Transverse colon (tissue), 4 donors: ENCODE data around the gene HLA-B. TPM values are rescaled to one million over a fixed set of nuclear protein-coding genes. Genes with fewer than 3 reads are reported as not detected.

Experiments used
- DNase-seq: peaks from one replicate; pipeline ENCODE4 v3.0.0-alpha.2; 2019
- H3K27ac ChIP-seq, 4 donors: fragments of 200-600 bp; sonication (generic); 2 replicates each; pipeline ENCODE4 v1.5.1; 2016 to 2018; ENCODE audit warnings: inconsistent platforms in 4 of 4
- H3K27me3 ChIP-seq: fragments of 200-600 bp; sonication (generic); 2 replicates; pipeline ENCODE4 v1.5.1; 2017; ENCODE audit warnings: inconsistent platforms
- H3K36me3 ChIP-seq, 4 donors: fragments of 200-600 bp; sonication (generic); 2 replicates each; pipeline ENCODE4 v1.5.1; 2017 to 2019; ENCODE audit warnings: inconsistent platforms in 4 of 4
- H3K4me1 ChIP-seq, 4 donors: fragments of 200-600 bp; sonication (generic); 2 replicates each; pipeline ENCODE4 v1.5.1; 2017 to 2020; ENCODE audit warnings: inconsistent platforms in 4 of 4
- H3K4me3 ChIP-seq, 4 donors: fragments of 200-600 bp; sonication (generic); 1 replicate in 1 of 4; 2 replicates in 3 of 4; pipeline versions ENCODE4 v1.5.1 to v1.6.1; 2017 to 2019; ENCODE audit warnings: inconsistent platforms in 4 of 4
- H3K9me3 ChIP-seq, 2 donors: fragments of 200-600 bp; sonication (generic); 2 replicates each; pipeline ENCODE4 v1.5.1; 2017 to 2019; ENCODE audit warnings: inconsistent platforms in 2 of 2
- CTCF ChIP-seq, 5 experiments: fragments of 200-600 bp in 3 of 5; fragments of 450-650 bp in 2 of 5; sonication (generic) in 3 of 5; IDR thresholded peaks; 1 replicate in 2 of 5; 2 replicates in 3 of 5; pipeline ENCODE4 v1.5.1; 2016 to 2017; ENCODE audit warnings: antibody characterized with exemption in 5 of 5, inconsistent platforms in 3 of 5, mild to moderate bottlenecking in 2 of 5, moderate library complexity in 1 of 5
- EP300 ChIP-seq: sonication (generic); formaldehyde crosslinking; IDR thresholded peaks from one replicate; pipeline ENCODE4 v1.6.1; 2017; ENCODE audit warnings: antibody characterized with exemption, low read depth
- POLR2A ChIP-seq: fragments of 450-650 bp; IDR thresholded peaks from one replicate; pipeline ENCODE4 v1.6.1; 2016; ENCODE audit warnings: antibody characterized with exemption, mild to moderate bottlenecking, moderate library complexity
- POLR2AphosphoS5 ChIP-seq, 3 donors: sonication (generic); formaldehyde crosslinking; IDR thresholded peaks; one replicate each; pipeline ENCODE4 v1.6.1; 2016; ENCODE audit warnings: antibody characterized with exemption in 3 of 3
- WGBS, 2 donors: methylation state at CpG; one replicate each; pipeline ENCODE4 v1.1.5; 2018; ENCODE audit warnings: low coverage in 1 of 2; 5-methylcytosine and 5-hydroxymethylcytosine counted together
- in situ Hi-C, 4 donors: fragments of 200-750 bp; cut with MboI; loops; one replicate each; pipeline versions ENCODE4 v1.15.0 to v1.15.1; 2017; ENCODE audit warnings: low sequenced_read_pairs in 3 of 4, low pct_ligation_motif_present in 1 of 4, low pct_unique_long_range_greater_than_20kb in 1 of 4
- intact Hi-C: fragments of 100-400 bp; cut with DNase I; formaldehyde crosslinking; loops from one replicate; pipeline ENCODE4 v1.15.1; 2023; ENCODE audit warnings: low total_unique reads
- total RNA-seq, 4 donors: library from RNA; depleted of rRNA; stranded (reverse); fragments of >200 nt; gene quantifications; one replicate each; pipeline ENCODE4 v1.1.0, GENCODE V29; 2016

The HLA-B gene
- total RNA-seq, 4 donors from 2014 or later, result 915 to 3,432 (median 2,814) TPM

GRCh38 chr6:31386977-31387376 lies 30.0 kb upstream of the HLA-B start:
- WGBS, 2 donors, result 76 to 100% methylated on average over 1 of the region's 1 CpG
- H3K27ac ChIP-seq, result no peak overlapping the region
- no peaks in the 10 kb centered on the region for H3K9me3 ChIP-seq
- no peaks in the 10 kb centered on the region for H3K27me3 ChIP-seq
- in situ Hi-C loops, result loop anchor here in 1 of 4 donors (5.0 kb wide), 1 partner anchor 100 kb away; no protein-coding TSS in a partner anchor
- no peaks in the 10 kb centered on the region for H3K36me3 ChIP-seq
- no peak for DNase-seq
- H3K4me3 ChIP-seq, result no peak overlapping the region
- intact Hi-C loops, result no loop called here
- TF ChIP-seq POLR2A (no peak), CTCF (IDR thresholded peaks at IDR 0.05) (no peak), EP300 (no peak), POLR2AphosphoS5 (IDR thresholded peaks at IDR 0.05) (no peak)
- no peaks in the 10 kb centered on the region for H3K4me1 ChIP-seq

- 51 to 59% methylated on average over 3 of the region's 3 CpGs for WGBS, 2 donors
- Histone ChIP-seq H3K27me3 (no peaks in the 10 kb centered on the region), H3K4me1 (no peaks in the 10 kb centered on the region), H3K9me3 (no peaks in the 10 kb centered on the region), H3K4me3 (no peak overlapping the region), H3K36me3 (no peaks in the 10 kb centered on the region), H3K27ac (no peak overlapping the region)
- intact Hi-C loops (no loop called here), in situ Hi-C loops (loop anchor here in 1 of 4 donors (5.0 kb wide), 1 partner anchor 101 kb away; no protein-coding TSS in a partner anchor)
- no peak for TF ChIP-seq EP300
- TF ChIP-seq CTCF (IDR thresholded peaks at IDR 0.05), result no peak
- no peak for TF ChIP-seq POLR2A
- TF ChIP-seq POLR2AphosphoS5 (IDR thresholded peaks at IDR 0.05), result no peak
- no peak for DNase-seq
These were observed 29.1 kb upstream of the HLA-B start for GRCh38 chr6:31386099-31386498.

GRCh38 chr6:31385041-31385440 lies 28.1 kb upstream of the HLA-B start:
- Histone ChIP-seq H3K36me3 (no peaks in the 10 kb centered on the region), H3K4me3 (no peak overlapping the region), H3K4me1 (no peaks in the 10 kb centered on the region), H3K27me3 (no peaks in the 10 kb centered on the region), H3K9me3 (no peaks in the 10 kb centered on the region), H3K27ac (no peak overlapping the region)
- WGBS, 2 donors, result 92% methylated on average over 3 of the region's 3 CpGs; no CpG with 5 or more reads in 1 of the 2 donors
- no peak for TF ChIP-seq POLR2A
- TF ChIP-seq POLR2AphosphoS5 (IDR thresholded peaks at IDR 0.05), result no peak
- no peak for TF ChIP-seq EP300
- no peak for TF ChIP-seq CTCF (IDR thresholded peaks at IDR 0.05)
- DNase-seq, result no peak
- in situ Hi-C loops, result loop anchor here in 1 of 4 donors (5.0 kb wide), 1 partner anchor 102 kb away; no protein-coding TSS in a partner anchor
- intact Hi-C loops, result no loop called here

- H3K36me3 ChIP-seq, result no peaks in the 10 kb centered on the region
- in situ Hi-C loops, result no loop called here
- TF ChIP-seq POLR2A (no peak), CTCF (IDR thresholded peaks at IDR 0.05) (no peak), POLR2AphosphoS5 (IDR thresholded peaks at IDR 0.05) (no peak), EP300 (no peak)
- no peak overlapping the region for H3K27ac ChIP-seq
- H3K9me3 ChIP-seq, result no peaks in the 10 kb centered on the region
- intact Hi-C loops, result no loop called here
- H3K4me1 ChIP-seq, result peaks cover 0 to 13% (median under 1%) of the 10 kb centered on the region in 4 donors
- H3K4me3 ChIP-seq, result no peak overlapping the region
- 55 to 56% methylated on average over 3 to 5 of the region's 5 CpGs for WGBS, 2 donors
- peaks cover 8% of the 10 kb centered on the region for H3K27me3 ChIP-seq
- no peak for DNase-seq
These were observed 26.2 kb upstream of the HLA-B start for GRCh38 chr6:31383149-31383548.
